Lower lobe of right lung (tissue), 2 donors: ENCODE data around the gene TBC1D19. TPM values are rescaled to one million over a fixed set of nuclear protein-coding genes. Genes with fewer than 3 reads are reported as not detected.
"Not testable (repeated sequence)": the region's sequence is repeated elsewhere in the genome, so short reads cannot be mapped to it uniquely, and the experiment has no call there.

Experiments
- ATAC-seq, 2 donors: fragments of 200-7000 bp; cut with Tn5 transposase; one replicate each; pipeline ENCODE4 v1.9.1; 2020 to 2022; ENCODE audit warnings: mild to moderate bottlenecking in 2 of 2, moderate library complexity in 2 of 2
- DNase-seq: peaks from one replicate; pipeline ENCODE4 v3.0.0-alpha.2; 2020
- H3K27ac ChIP-seq: fragments of 200-600 bp; one replicate; pipeline ENCODE4 v1.8.0; 2022
- H3K27me3 ChIP-seq: fragments of 200-600 bp; one replicate; pipeline ENCODE4 v1.8.0; 2022; ENCODE audit warnings: low read depth
- H3K36me3 ChIP-seq: fragments of 200-600 bp; one replicate; pipeline ENCODE4 v1.8.0; 2022; ENCODE audit warnings: mild to moderate bottlenecking
- H3K4me1 ChIP-seq: fragments of 200-600 bp; one replicate; pipeline ENCODE4 v1.8.0; 2022
- H3K4me3 ChIP-seq: fragments of 200-600 bp; one replicate; pipeline ENCODE4 v1.8.0; 2022; ENCODE audit warnings: mild to moderate bottlenecking
- H3K9me3 ChIP-seq: fragments of 200-600 bp; one replicate; pipeline ENCODE4 v1.8.0; 2022
- intact Hi-C: fragments of 100-400 bp; cut with DNase I; formaldehyde crosslinking; loops from one replicate; pipeline ENCODE4 v1.11.0; 2022
- total RNA-seq: library from RNA; stranded (reverse); fragmentation: NEBNext Ultra II Directional; extraction: Animal tissue kit (Norgen Biotek cat#: 25700); gene quantifications from one replicate; pipeline ENCODE4 v1.2.1, GENCODE V29; 2021
- TF ChIP-seq, protein P1 (sequence below): fragments of 200-600 bp; IDR thresholded peaks from one replicate; pipeline ENCODE4 v1.8.0; 2022; ENCODE audit warnings: antibody characterized with exemption, mild to moderate bottlenecking
- donor health status: DM: no; HTN: yes; CAD: no; lungs with severe emphysema.

Gene TBC1D19
- total RNA-seq, 1 donor from 2014 or later = 12.5 TPM

DNA sequence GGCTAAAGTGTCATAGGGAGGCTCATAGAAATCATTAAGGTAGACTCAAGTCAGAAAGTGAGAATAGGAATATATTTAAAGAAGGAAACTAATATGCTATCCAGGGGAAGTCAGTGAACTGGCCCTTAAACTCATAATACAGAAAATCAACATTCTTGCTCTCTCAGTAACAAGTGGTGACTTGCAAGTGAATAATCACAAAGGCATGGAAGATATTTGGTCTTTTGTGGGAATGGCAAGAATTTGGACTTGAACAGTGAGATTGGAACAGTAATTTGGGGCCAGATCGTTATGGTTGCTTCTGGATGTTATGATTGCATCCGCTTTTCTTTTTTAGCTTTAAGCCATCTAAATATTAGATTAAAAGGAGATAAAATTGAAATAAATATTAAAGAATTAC lies 103.8 kb downstream of the TBC1D19 start:
- H3K27me3 ChIP-seq = no peaks in the 10 kb centered on the region
- DNase-seq (no peak), ATAC-seq (no peak)
- TF ChIP-seq, protein P1, sequence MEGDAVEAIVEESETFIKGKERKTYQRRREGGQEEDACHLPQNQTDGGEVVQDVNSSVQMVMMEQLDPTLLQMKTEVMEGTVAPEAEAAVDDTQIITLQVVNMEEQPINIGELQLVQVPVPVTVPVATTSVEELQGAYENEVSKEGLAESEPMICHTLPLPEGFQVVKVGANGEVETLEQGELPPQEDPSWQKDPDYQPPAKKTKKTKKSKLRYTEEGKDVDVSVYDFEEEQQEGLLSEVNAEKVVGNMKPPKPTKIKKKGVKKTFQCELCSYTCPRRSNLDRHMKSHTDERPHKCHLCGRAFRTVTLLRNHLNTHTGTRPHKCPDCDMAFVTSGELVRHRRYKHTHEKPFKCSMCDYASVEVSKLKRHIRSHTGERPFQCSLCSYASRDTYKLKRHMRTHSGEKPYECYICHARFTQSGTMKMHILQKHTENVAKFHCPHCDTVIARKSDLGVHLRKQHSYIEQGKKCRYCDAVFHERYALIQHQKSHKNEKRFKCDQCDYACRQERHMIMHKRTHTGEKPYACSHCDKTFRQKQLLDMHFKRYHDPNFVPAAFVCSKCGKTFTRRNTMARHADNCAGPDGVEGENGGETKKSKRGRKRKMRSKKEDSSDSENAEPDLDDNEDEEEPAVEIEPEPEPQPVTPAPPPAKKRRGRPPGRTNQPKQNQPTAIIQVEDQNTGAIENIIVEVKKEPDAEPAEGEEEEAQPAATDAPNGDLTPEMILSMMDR = no peak
- no peak overlapping the region for H3K27ac ChIP-seq
- H3K4me3 ChIP-seq = no peak overlapping the region
- no peaks in the 10 kb centered on the region for H3K4me1 ChIP-seq
- no peaks in the 10 kb centered on the region for H3K9me3 ChIP-seq
- intact Hi-C loops = no loop called here
- H3K36me3 ChIP-seq = no peaks in the 10 kb centered on the region

DNA sequence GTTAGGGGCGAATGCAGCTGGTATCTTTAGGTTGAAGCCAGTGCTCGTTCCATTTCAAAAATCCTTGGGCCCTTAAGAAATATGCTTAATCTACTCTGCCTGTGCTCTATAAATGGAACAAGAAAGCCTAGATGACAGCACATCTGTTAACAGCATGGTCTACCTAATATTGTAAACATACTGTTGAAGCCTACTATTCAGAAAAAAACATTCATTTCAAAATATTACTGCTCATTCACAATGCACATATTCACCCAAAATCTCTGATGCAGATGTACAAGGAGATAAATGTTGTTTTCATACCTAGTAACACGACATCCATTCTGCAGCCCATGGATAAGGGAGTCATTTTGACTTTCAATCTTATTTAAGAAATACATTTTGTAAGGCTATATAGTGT lies 106.6 kb downstream of the TBC1D19 start:
- TF ChIP-seq, protein P1 = no peak
- Histone ChIP-seq H3K27me3 (no peaks in the 10 kb centered on the region), H3K36me3 (no peaks in the 10 kb centered on the region), H3K4me1 (no peaks in the 10 kb centered on the region), H3K9me3 (no peaks in the 10 kb centered on the region), H3K4me3 (no peak overlapping the region), H3K27ac (no peak overlapping the region)
- intact Hi-C loops = no loop called here
- no peak for DNase-seq
- no peak for ATAC-seq

GRCh38 chr4:26692014-26692726 lies 108.3 kb downstream of the TBC1D19 start:
- DNase-seq = no peak
- Histone ChIP-seq H3K4me1 (no peaks in the 10 kb centered on the region), H3K27ac (no peak overlapping the region), H3K4me3 (no peak overlapping the region), H3K36me3 (no peaks in the 10 kb centered on the region), H3K27me3 (no peaks in the 10 kb centered on the region), H3K9me3 (no peaks in the 10 kb centered on the region)
- ATAC-seq = no peak
- TF ChIP-seq, protein P1 = no peak
- intact Hi-C loops = no loop called here

- H3K27ac ChIP-seq, H3K27me3 ChIP-seq, intact Hi-C loops, H3K4me1 ChIP-seq, H3K9me3 ChIP-seq, H3K36me3 ChIP-seq, ATAC-seq, H3K4me3 ChIP-seq: not testable (repeated sequence)
- peak; percentile 35 for DNase-seq
These were observed 110.2 kb downstream of the TBC1D19 start for GRCh38 chr4:26694131-26694530.

DNA sequence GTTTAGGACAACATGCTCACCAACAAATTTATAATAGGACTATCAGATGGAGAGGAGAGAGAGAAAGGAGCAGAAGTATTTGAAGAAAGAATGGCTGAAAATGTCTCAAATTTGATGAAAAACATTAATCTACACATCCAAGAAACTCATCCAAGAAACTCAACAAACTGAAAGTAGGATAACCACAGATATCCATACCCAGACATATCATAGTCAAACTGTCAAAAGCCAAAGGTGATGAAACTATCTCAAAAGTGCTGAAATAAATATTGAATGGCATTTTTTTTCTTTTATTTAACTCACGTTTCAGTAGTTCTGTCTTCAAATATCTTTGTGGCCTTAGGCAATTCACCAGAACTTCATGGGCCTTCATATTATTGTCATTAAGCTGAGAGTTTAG lies 116.2 kb downstream of the TBC1D19 start:
- Histone ChIP-seq H3K36me3 (no peaks in the 10 kb centered on the region), H3K27me3 (no peaks in the 10 kb centered on the region), H3K27ac (no peak overlapping the region), H3K4me3 (no peak overlapping the region), H3K9me3 (no peaks in the 10 kb centered on the region), H3K4me1 (no peaks in the 10 kb centered on the region)
- ATAC-seq (no peak), DNase-seq (no peak)
- TF ChIP-seq, protein P1 = no peak
- intact Hi-C loops = no loop called here

GRCh38 chr4:26701095-26701494 lies 117.2 kb downstream of the TBC1D19 start:
- H3K4me1 ChIP-seq = no peaks in the 10 kb centered on the region
- TF ChIP-seq, protein P1 = no peak
- H3K36me3 ChIP-seq = no peaks in the 10 kb centered on the region
- intact Hi-C loops = no loop called here
- no peaks in the 10 kb centered on the region for H3K9me3 ChIP-seq
- DNase-seq (no peak), ATAC-seq (no peak)
- H3K4me3 ChIP-seq = no peak overlapping the region
- no peaks in the 10 kb centered on the region for H3K27me3 ChIP-seq
- H3K27ac ChIP-seq = no peak overlapping the region
